ENCODE results near the gene CACNG4.

The CACNG4 gene

GRCh38 chr17:67051155-67051538, 86.6 kb downstream of the CACNG4 start:
- in situ Hi-C loops (cut with HindIII; ENCODE audit: low pct_unique_long_range_greater_than_20kb, low sequenced_read_pairs): no loop called here
- TF ChIP-seq JUND (IDR thresholded peaks at IDR 0.05; ENCODE audit: low read depth): no peak
- DNase-seq (ENCODE audit: low read depth in 1 of 2, low spot score in 1 of 2): no peak

DNA sequence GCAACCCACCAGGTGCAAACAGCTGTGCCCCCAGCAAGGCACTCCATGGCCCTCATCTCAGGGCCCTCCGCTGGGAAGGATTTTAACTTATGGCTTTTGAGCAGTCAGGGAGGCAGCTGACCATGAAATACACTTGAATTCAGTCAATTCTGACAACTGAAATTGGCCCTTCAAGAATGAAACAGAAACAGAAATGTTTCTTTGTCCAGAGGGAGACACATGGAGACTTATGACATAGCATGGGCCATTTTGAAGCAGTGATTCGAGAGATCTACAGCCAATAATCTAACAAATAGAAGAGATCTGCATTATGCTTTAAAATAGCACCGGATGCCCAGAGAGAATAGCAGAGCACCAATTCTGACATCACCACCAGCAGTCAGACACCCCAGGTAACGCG, 87.3 kb downstream of the CACNG4 start:
- in situ Hi-C loops (cut with HindIII; ENCODE audit: low pct_unique_long_range_greater_than_20kb, low sequenced_read_pairs): no loop called here
- TF ChIP-seq JUND (IDR thresholded peaks at IDR 0.05; ENCODE audit: low read depth): no peak
- no peak for DNase-seq (ENCODE audit: low read depth in 1 of 2, low spot score in 1 of 2)

GRCh38 chr17:67052720-67053437, 88.4 kb downstream of the CACNG4 start:
- DNase-seq (ENCODE audit: low read depth in 1 of 2, low spot score in 1 of 2): no peak
- in situ Hi-C loops (cut with HindIII; ENCODE audit: low pct_unique_long_range_greater_than_20kb, low sequenced_read_pairs): no loop called here
- no peak for TF ChIP-seq JUND (IDR thresholded peaks at IDR 0.05; ENCODE audit: low read depth)

GRCh38 chr17:67053438-67054000, 89.0 kb downstream of the CACNG4 start:
- in situ Hi-C loops (cut with HindIII; ENCODE audit: low pct_unique_long_range_greater_than_20kb, low sequenced_read_pairs): no loop called here
- no peak for DNase-seq (ENCODE audit: low read depth in 1 of 2, low spot score in 1 of 2)
- TF ChIP-seq JUND (IDR thresholded peaks at IDR 0.05; ENCODE audit: low read depth): no peak

- no peak for TF ChIP-seq JUND (IDR thresholded peaks at IDR 0.05; ENCODE audit: low read depth)
- DNase-seq (ENCODE audit: low read depth in 1 of 2, low spot score in 1 of 2): no peak
- in situ Hi-C loops (cut with HindIII; ENCODE audit: low pct_unique_long_range_greater_than_20kb, low sequenced_read_pairs): no loop called here
Observed at GRCh38 chr17:67054011-67054591, 89.6 kb downstream of the CACNG4 start.

DNA sequence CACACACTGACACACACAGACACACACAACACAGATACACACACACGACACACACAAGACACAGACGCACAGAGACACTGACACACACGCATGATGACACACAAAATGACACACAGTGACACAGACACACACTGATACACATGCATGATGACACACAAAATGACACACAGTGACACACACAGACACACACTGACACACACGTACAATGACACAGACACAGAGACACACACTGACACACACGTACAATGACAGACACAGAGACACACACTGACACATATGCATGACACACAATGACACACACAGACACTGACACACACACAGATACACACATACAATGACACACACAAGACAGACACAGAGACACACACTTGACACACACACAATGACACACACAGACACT, 90.1 kb downstream of the CACNG4 start:
- DNase-seq (ENCODE audit: low read depth in 1 of 2, low spot score in 1 of 2): no peak
- no peak for TF ChIP-seq JUND (IDR thresholded peaks at IDR 0.05; ENCODE audit: low read depth)
- in situ Hi-C loops (cut with HindIII; ENCODE audit: low pct_unique_long_range_greater_than_20kb, low sequenced_read_pairs): no loop called here

GRCh38 chr17:67055041-67055443, 90.5 kb downstream of the CACNG4 start:
- in situ Hi-C loops (cut with HindIII; ENCODE audit: low pct_unique_long_range_greater_than_20kb, low sequenced_read_pairs): no loop called here
- no peak for TF ChIP-seq JUND (IDR thresholded peaks at IDR 0.05; ENCODE audit: low read depth)
- DNase-seq (ENCODE audit: low read depth in 1 of 2, low spot score in 1 of 2): no peak

DNA sequence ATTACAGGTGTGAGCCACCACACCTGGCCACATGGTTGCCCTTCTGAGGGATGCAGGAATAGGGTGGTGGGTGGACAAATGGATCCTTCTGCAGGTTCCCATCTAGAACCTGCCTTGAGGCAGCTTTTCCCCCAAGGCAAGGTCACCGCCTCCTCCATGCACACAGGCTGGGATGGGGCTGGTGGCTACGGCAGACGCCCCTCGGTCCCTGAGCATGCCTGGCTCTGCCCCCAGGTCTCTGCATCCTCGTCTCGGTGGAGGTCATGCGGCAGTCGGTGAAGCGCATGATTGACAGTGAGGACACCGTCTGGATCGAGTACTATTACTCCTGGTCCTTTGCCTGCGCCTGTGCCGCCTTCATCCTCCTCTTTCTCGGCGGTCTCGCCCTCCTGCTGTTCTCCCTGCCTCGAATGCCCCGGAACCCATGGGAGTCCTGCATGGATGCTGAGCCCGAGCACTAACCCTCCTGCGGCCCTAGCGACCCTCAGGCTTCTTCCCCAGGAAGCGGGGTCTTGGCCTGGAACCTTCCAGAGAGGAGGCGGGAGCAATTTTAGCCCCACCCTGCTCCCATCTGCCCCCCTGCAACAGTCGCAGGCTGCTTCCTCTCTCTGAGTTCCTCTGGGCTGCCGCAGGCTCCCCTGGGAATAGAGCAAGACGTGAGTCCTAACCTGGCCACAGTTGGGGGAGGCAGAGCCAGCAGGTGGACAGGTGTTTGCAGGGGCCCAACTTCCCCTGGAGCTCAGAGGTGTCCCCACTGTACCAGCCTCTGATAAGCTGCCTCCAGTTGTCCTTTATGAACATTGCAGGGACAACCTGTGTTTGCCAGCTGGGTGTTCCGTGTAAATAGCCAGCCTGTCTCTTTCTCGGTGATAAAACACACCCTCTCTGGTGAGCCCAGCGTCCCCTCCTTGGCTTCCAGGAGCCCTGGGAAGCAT, 91.6 kb downstream of the CACNG4 start:
- TF ChIP-seq JUND (IDR thresholded peaks at IDR 0.05; ENCODE audit: low read depth): no peak
- no peak for DNase-seq (ENCODE audit: low read depth in 1 of 2, low spot score in 1 of 2)
- in situ Hi-C loops (cut with HindIII; ENCODE audit: low pct_unique_long_range_greater_than_20kb, low sequenced_read_pairs): no loop called here

DNA sequence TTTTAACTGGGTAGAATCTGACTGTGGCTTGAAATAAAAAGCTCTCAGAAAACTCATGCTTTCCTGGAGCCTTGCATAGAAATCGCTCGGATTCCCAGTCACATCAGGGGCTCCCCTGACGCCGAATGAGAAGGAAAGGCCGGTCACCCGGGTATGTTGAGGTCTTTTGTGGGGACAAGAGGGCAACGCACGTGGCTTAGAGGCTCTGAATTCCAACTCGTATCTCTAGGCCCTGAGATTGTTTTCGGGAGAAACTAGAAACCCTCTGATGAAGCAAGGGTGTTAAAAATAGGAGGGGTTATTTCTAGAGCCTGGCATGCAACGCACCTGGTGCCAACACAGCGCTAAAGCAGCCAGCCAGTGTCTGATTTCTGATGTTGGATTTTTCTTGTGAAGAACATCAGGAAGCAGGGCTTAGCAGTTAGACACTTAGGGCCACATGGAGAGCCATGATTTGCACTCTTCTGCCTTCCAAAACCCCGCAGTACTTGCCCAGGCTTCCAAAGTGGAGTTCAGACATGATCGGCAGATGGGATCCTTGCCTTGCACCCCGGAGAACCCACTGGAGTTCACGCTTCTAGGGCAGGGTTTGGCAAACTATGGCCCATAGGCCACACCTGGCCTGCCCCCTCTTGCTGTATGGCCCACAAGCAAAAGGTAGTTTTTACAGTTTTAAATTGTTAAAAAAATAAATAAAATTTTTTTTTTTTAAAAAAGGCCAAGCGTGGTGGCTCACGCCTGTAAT, 92.4 kb downstream of the CACNG4 start:
- no peak for TF ChIP-seq JUND (IDR thresholded peaks at IDR 0.05; ENCODE audit: low read depth)
- in situ Hi-C loops (cut with HindIII; ENCODE audit: low pct_unique_long_range_greater_than_20kb, low sequenced_read_pairs): no loop called here

DNA sequence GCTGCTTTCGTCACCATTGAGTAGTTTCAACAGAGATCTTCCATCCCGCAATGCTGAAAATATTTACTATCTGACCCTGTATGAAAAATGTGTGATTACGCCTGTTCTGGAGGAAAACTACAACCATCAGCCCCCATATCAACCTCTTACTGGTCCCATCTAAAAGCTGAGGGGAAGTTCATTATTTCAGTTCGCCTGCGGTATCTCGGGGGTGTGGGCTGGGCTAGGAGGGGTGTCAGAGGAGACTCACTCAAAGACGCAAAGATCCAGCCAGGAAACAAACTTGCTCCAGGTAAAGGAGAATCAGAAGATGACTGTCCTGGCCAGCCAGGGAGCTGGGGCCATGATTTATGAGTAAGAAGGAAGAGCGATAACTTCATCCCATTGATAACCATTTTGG, 93.5 kb downstream of the CACNG4 start:
- in situ Hi-C loops (cut with HindIII; ENCODE audit: low pct_unique_long_range_greater_than_20kb, low sequenced_read_pairs): no loop called here
- no peak for TF ChIP-seq JUND (IDR thresholded peaks at IDR 0.05; ENCODE audit: low read depth)
- DNase-seq (ENCODE audit: low read depth in 1 of 2, low spot score in 1 of 2): no peak

More for the DNA sequence above, 92.4 kb downstream of the CACNG4 start:
- no peak for DNase-seq (ENCODE audit: low read depth in 1 of 2, low spot score in 1 of 2)

- DNase-seq (ENCODE audit: low read depth in 1 of 2, low spot score in 1 of 2): no peak
- TF ChIP-seq JUND (IDR thresholded peaks at IDR 0.05; ENCODE audit: low read depth): no peak
Observed at GRCh38 chr17:67059372-67059771, 94.9 kb downstream of the CACNG4 start.

DNA sequence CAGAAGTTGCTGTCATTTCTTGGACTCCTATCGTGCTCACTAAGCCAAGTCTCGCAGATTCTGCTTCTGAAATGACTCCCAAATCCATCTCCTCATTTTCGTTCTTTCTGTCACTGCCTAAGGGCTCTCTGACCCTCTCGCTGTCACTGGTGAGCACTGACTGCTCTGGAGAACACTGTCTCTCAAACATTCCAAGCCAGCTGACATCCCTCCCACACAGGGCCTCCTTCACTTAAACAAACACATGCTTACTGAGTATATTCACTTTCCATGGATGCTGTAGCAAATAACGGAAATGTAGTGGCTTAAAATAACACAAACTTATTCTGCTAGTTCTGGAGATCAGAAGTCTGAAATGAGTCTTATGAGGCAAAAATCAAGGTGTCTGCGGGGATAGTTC, 98.6 kb downstream of the CACNG4 start:
- no peak for TF ChIP-seq JUND (IDR thresholded peaks at IDR 0.05; ENCODE audit: low read depth)
- DNase-seq (ENCODE audit: low read depth in 1 of 2, low spot score in 1 of 2): no peak
- in situ Hi-C loops (cut with HindIII; ENCODE audit: low pct_unique_long_range_greater_than_20kb, low sequenced_read_pairs): no loop called here

More at GRCh38 chr17:67059372-67059771, 94.9 kb downstream of the CACNG4 start:
- in situ Hi-C loops (cut with HindIII; ENCODE audit: low pct_unique_long_range_greater_than_20kb, low sequenced_read_pairs): no loop called here

Data from T47D (cell line).